Measurements from ENCODE around the gene PSMD13. TPM values are rescaled to one million over a fixed set of nuclear protein-coding genes. Genes with fewer than 3 reads are reported as not detected.

PSMD13 gene
- total RNA-seq, 1 donor from 2014 or later: 258 TPM

- Mint-ChIP-seq H3K9me3 (no peaks in the 10 kb centered on the region), H3K4me1 (ENCODE audit: low read depth) (peaks cover 22% of the 10 kb centered on the region), H3K27ac (peak overlapping the region; percentile 100), H3K36me3 (ENCODE audit: low read depth) (peaks cover 78% of the 10 kb centered on the region), H3K27me3 (ENCODE audit: low read depth) (no peaks in the 10 kb centered on the region), H3K4me3 (ENCODE audit: low read depth) (peak overlapping the region; percentile 100)
- DNase-seq (ENCODE audit: low spot score): no peak
- intact Hi-C loops (cut with micrococcal nuclease): loop anchor here (1.0 to 5.0 kb wide), 7 partner anchors 28 to 609 kb away; partner anchors contain the start of genes IFITM1, PNPLA2, PSMD13 and RNH1
Measured at GRCh38 chr11:207863-208180, 29.0 kb upstream of the PSMD13 start.

- no peaks in the 10 kb centered on the region for H3K9me3 Mint-ChIP-seq
- H3K27ac Mint-ChIP-seq: peak overlapping the region; percentile 100
- no peaks in the 10 kb centered on the region for H3K27me3 Mint-ChIP-seq (ENCODE audit: low read depth)
- H3K36me3 Mint-ChIP-seq (ENCODE audit: low read depth): peaks cover 78% of the 10 kb centered on the region
- peak; percentile 82 for DNase-seq (ENCODE audit: low spot score)
- H3K4me3 Mint-ChIP-seq (ENCODE audit: low read depth): peak overlapping the region; percentile 100
- peaks cover 16% of the 10 kb centered on the region for H3K4me1 Mint-ChIP-seq (ENCODE audit: low read depth)
- intact Hi-C loops (cut with micrococcal nuclease): loop anchor here (1.0 to 5.0 kb wide), 4 partner anchors 61 to 609 kb away; partner anchors contain the start of genes IFITM1 and PNPLA2
Measured at GRCh38 chr11:208181-208916, 28.4 kb upstream of the PSMD13 start.

GRCh38 chr11:208917-209260, 27.9 kb upstream of the PSMD13 start:
- Mint-ChIP-seq H3K36me3 (ENCODE audit: low read depth) (peaks cover 78% of the 10 kb centered on the region), H3K4me1 (ENCODE audit: low read depth) (peaks cover 13% of the 10 kb centered on the region), H3K27me3 (ENCODE audit: low read depth) (no peaks in the 10 kb centered on the region), H3K9me3 (no peaks in the 10 kb centered on the region), H3K4me3 (ENCODE audit: low read depth) (peak overlapping the region; percentile 100), H3K27ac (peak overlapping the region; percentile 100)
- intact Hi-C loops (cut with micrococcal nuclease): loop anchor here (1.0 to 5.0 kb wide), 4 partner anchors 60 to 608 kb away; partner anchors contain the start of genes IFITM1 and PNPLA2
- DNase-seq (ENCODE audit: low spot score): no peak

- H3K4me3 Mint-ChIP-seq (ENCODE audit: low read depth): peak overlapping the region; percentile 100
- peaks cover 76% of the 10 kb centered on the region for H3K36me3 Mint-ChIP-seq (ENCODE audit: low read depth)
- DNase-seq (ENCODE audit: low spot score): no peak
- H3K4me1 Mint-ChIP-seq (ENCODE audit: low read depth): peaks cover 12% of the 10 kb centered on the region
- no peaks in the 10 kb centered on the region for H3K9me3 Mint-ChIP-seq
- peak overlapping the region; percentile 100 for H3K27ac Mint-ChIP-seq
- intact Hi-C loops (cut with micrococcal nuclease): loop anchor here (5.0 kb wide), 3 partner anchors 103 to 608 kb away; partner anchors contain the start of genes IFITM1 and PNPLA2
- H3K27me3 Mint-ChIP-seq (ENCODE audit: low read depth): no peaks in the 10 kb centered on the region
Measured at GRCh38 chr11:209275-210121, 27.3 kb upstream of the PSMD13 start.

- Mint-ChIP-seq H3K27ac (no peak overlapping the region), H3K9me3 (no peaks in the 10 kb centered on the region), H3K36me3 (ENCODE audit: low read depth) (peaks cover 77% of the 10 kb centered on the region), H3K27me3 (ENCODE audit: low read depth) (no peaks in the 10 kb centered on the region), H3K4me3 (ENCODE audit: low read depth) (peak overlapping the region; percentile 100), H3K4me1 (ENCODE audit: low read depth) (peaks cover 12% of the 10 kb centered on the region)
- DNase-seq (ENCODE audit: low spot score): no peak
- intact Hi-C loops (cut with micrococcal nuclease): no loop called here
Measured at GRCh38 chr11:210122-210802, 26.5 kb upstream of the PSMD13 start.

GRCh38 chr11:210803-211180, 26.0 kb upstream of the PSMD13 start:
- DNase-seq (ENCODE audit: low spot score): no peak
- Mint-ChIP-seq H3K4me3 (ENCODE audit: low read depth) (peak overlapping the region; percentile 45), H3K27ac (no peak overlapping the region), H3K9me3 (no peaks in the 10 kb centered on the region), H3K4me1 (ENCODE audit: low read depth) (peaks cover 12% of the 10 kb centered on the region), H3K36me3 (ENCODE audit: low read depth) (peaks cover 77% of the 10 kb centered on the region), H3K27me3 (ENCODE audit: low read depth) (no peaks in the 10 kb centered on the region)
- intact Hi-C loops (cut with micrococcal nuclease): no loop called here

GRCh38 chr11:211295-211694, 25.5 kb upstream of the PSMD13 start:
- no peak for DNase-seq (ENCODE audit: low spot score)
- peaks cover 80% of the 10 kb centered on the region for H3K36me3 Mint-ChIP-seq (ENCODE audit: low read depth)

GRCh38 chr11:211741-212140, 25.0 kb upstream of the PSMD13 start:
- DNase-seq (ENCODE audit: low spot score): no peak
- no peak overlapping the region for H3K27ac Mint-ChIP-seq
- H3K9me3 Mint-ChIP-seq: no peaks in the 10 kb centered on the region
- peaks cover 7% of the 10 kb centered on the region for H3K4me1 Mint-ChIP-seq (ENCODE audit: low read depth)
- intact Hi-C loops (cut with micrococcal nuclease): no loop called here
- peak overlapping the region; percentile 45 for H3K4me3 Mint-ChIP-seq (ENCODE audit: low read depth)
- peaks cover 78% of the 10 kb centered on the region for H3K36me3 Mint-ChIP-seq (ENCODE audit: low read depth)
- H3K27me3 Mint-ChIP-seq (ENCODE audit: low read depth): no peaks in the 10 kb centered on the region

More at GRCh38 chr11:211295-211694, 25.5 kb upstream of the PSMD13 start:
- Mint-ChIP-seq H3K9me3 (no peaks in the 10 kb centered on the region), H3K4me3 (ENCODE audit: low read depth) (peak overlapping the region; percentile 45), H3K27me3 (ENCODE audit: low read depth) (no peaks in the 10 kb centered on the region), H3K27ac (no peak overlapping the region), H3K4me1 (ENCODE audit: low read depth) (peaks cover 7% of the 10 kb centered on the region)
- intact Hi-C loops (cut with micrococcal nuclease): no loop called here

GRCh38 chr11:212150-213100, 24.4 kb upstream of the PSMD13 start:
- H3K27ac Mint-ChIP-seq: no peak overlapping the region
- no peaks in the 10 kb centered on the region for H3K27me3 Mint-ChIP-seq (ENCODE audit: low read depth)
- no peak overlapping the region for H3K4me3 Mint-ChIP-seq (ENCODE audit: low read depth)
- no peak for DNase-seq (ENCODE audit: low spot score)
- H3K4me1 Mint-ChIP-seq (ENCODE audit: low read depth): peaks cover 10% of the 10 kb centered on the region
- intact Hi-C loops (cut with micrococcal nuclease): no loop called here
- peaks cover 73% of the 10 kb centered on the region for H3K36me3 Mint-ChIP-seq (ENCODE audit: low read depth)
- H3K9me3 Mint-ChIP-seq: no peaks in the 10 kb centered on the region

- H3K9me3 Mint-ChIP-seq: no peaks in the 10 kb centered on the region
- intact Hi-C loops (cut with micrococcal nuclease): no loop called here
- no peak for DNase-seq (ENCODE audit: low spot score)
- no peaks in the 10 kb centered on the region for H3K27me3 Mint-ChIP-seq (ENCODE audit: low read depth)
- H3K4me1 Mint-ChIP-seq (ENCODE audit: low read depth): peaks cover 12% of the 10 kb centered on the region
- peaks cover 70% of the 10 kb centered on the region for H3K36me3 Mint-ChIP-seq (ENCODE audit: low read depth)
- no peak overlapping the region for H3K27ac Mint-ChIP-seq
- no peak overlapping the region for H3K4me3 Mint-ChIP-seq (ENCODE audit: low read depth)
Measured at GRCh38 chr11:213111-213510, 23.7 kb upstream of the PSMD13 start.

- no peak for DNase-seq (ENCODE audit: low spot score)
- H3K27me3 Mint-ChIP-seq (ENCODE audit: low read depth): no peaks in the 10 kb centered on the region
- no peak overlapping the region for H3K27ac Mint-ChIP-seq
- intact Hi-C loops (cut with micrococcal nuclease): no loop called here
- peaks cover 65% of the 10 kb centered on the region for H3K36me3 Mint-ChIP-seq (ENCODE audit: low read depth)
- H3K9me3 Mint-ChIP-seq: no peaks in the 10 kb centered on the region
- H3K4me3 Mint-ChIP-seq (ENCODE audit: low read depth): no peak overlapping the region
- H3K4me1 Mint-ChIP-seq (ENCODE audit: low read depth): peaks cover 12% of the 10 kb centered on the region
Measured at GRCh38 chr11:214083-214482, 22.7 kb upstream of the PSMD13 start.

- peaks cover 55% of the 10 kb centered on the region for H3K36me3 Mint-ChIP-seq (ENCODE audit: low read depth)
- no peak overlapping the region for H3K4me3 Mint-ChIP-seq (ENCODE audit: low read depth)
- H3K27me3 Mint-ChIP-seq (ENCODE audit: low read depth): no peaks in the 10 kb centered on the region
- no peak for DNase-seq (ENCODE audit: low spot score)
- H3K9me3 Mint-ChIP-seq: no peaks in the 10 kb centered on the region
- peaks cover 6% of the 10 kb centered on the region for H3K4me1 Mint-ChIP-seq (ENCODE audit: low read depth)
- H3K27ac Mint-ChIP-seq: peak overlapping the region; percentile 6
- intact Hi-C loops (cut with micrococcal nuclease): no loop called here
Measured at GRCh38 chr11:215581-216037, 21.2 kb upstream of the PSMD13 start.
